Liver (tissue), 9 donors: ENCODE measurements around the gene DDX31. TPM values are rescaled to one million over a fixed set of nuclear protein-coding genes. Genes with fewer than 3 reads are reported as not detected.

Source experiments
- DNase-seq: peaks from one replicate; pipeline ENCODE4 v3.0.0-alpha.2; 2017; ENCODE audit warnings: low spot score
- H3K27ac ChIP-seq, 2 donors: one replicate each; pipeline ENCODE4 v1.7.0; 2013; ENCODE audit warnings: inconsistent platforms in 2 of 2, low read length in 2 of 2, control low read depth in 1 of 2, low read depth in 1 of 2, mild to moderate bottlenecking in 1 of 2
- H3K27me3 ChIP-seq, 4 donors: one replicate each; pipeline versions ENCODE4 v1.6.1 to v1.7.0; 2013; ENCODE audit warnings: low read length in 3 of 4, inconsistent platforms in 1 of 4, mild to moderate bottlenecking in 1 of 4, moderate library complexity in 1 of 4; ENCODE audit not compliant: control insufficient read depth in 4 of 4, insufficient read depth in 4 of 4
- H3K36me3 ChIP-seq, 4 donors: one replicate each; pipeline versions ENCODE4 v1.6.1 to v1.7.0; 2013; ENCODE audit warnings: low read length in 3 of 4, mild to moderate bottlenecking in 3 of 4, low read depth in 1 of 4, moderate library complexity in 1 of 4; ENCODE audit not compliant: control insufficient read depth in 4 of 4, insufficient read depth in 3 of 4
- H3K4me1 ChIP-seq, 4 donors: one replicate each; pipeline versions ENCODE4 v1.6.1 to v1.7.0; 2013; ENCODE audit warnings: low read length in 3 of 4, mild to moderate bottlenecking in 3 of 4, moderate library complexity in 1 of 4; ENCODE audit not compliant: control insufficient read depth in 4 of 4, insufficient read depth in 4 of 4
- H3K4me3 ChIP-seq, 3 donors: one replicate each; pipeline versions ENCODE4 v1.6.1 to v1.7.0; 2013; ENCODE audit warnings: low read length in 3 of 3, control low read depth in 1 of 3, low read depth in 1 of 3, mild to moderate bottlenecking in 1 of 3
- H3K9ac ChIP-seq, 2 donors: one replicate each; pipeline ENCODE4 v1.7.0; 2013; ENCODE audit warnings: low read length in 2 of 2, mild to moderate bottlenecking in 2 of 2, moderate library complexity in 2 of 2, control low read depth in 1 of 2, low read depth in 1 of 2
- H3K9me3 ChIP-seq, 4 donors: one replicate each; pipeline versions ENCODE4 v1.6.1 to v1.7.0; 2013; ENCODE audit warnings: low read length in 3 of 4; ENCODE audit not compliant: control insufficient read depth in 4 of 4
- ATF3 ChIP-seq: IDR thresholded peaks from 2 replicates; pipeline ENCODE4 v1.6.1; 2016; ENCODE audit warnings: antibody characterized with exemption
- CTCF ChIP-seq: fragments of 150-350 bp; IDR thresholded peaks from 2 replicates; pipeline ENCODE4 v1.5.1; 2017; ENCODE audit warnings: improper control_type of control experiment, low read depth, low read length; ENCODE audit not compliant: missing input control
- EGR1 ChIP-seq, 2 donors: IDR thresholded peaks; 2 replicates each; pipeline ENCODE4 v1.6.1; 2016 to 2018; ENCODE audit warnings: antibody characterized with exemption in 2 of 2, low read depth in 2 of 2
- FOXA1 ChIP-seq: IDR thresholded peaks from 2 replicates; pipeline ENCODE4 v1.6.1; 2016; ENCODE audit warnings: antibody characterized with exemption
- FOXA2 ChIP-seq: IDR thresholded peaks from 2 replicates; pipeline ENCODE4 v1.6.1; 2016; ENCODE audit warnings: antibody characterized with exemption
- GABPA ChIP-seq, 2 donors: IDR thresholded peaks in 1 of 2; conservative IDR thresholded peaks in 1 of 2; 2 replicates each; pipeline ENCODE4 v1.6.1; 2016; ENCODE audit warnings: antibody characterized with exemption in 2 of 2, mild to moderate bottlenecking in 1 of 2, moderate library complexity in 1 of 2
- HNF4G ChIP-seq: IDR thresholded peaks from 2 replicates; pipeline ENCODE4 v1.6.1; 2016; ENCODE audit warnings: antibody characterized with exemption
- JUND ChIP-seq, 2 donors: IDR thresholded peaks; 2 replicates each; pipeline ENCODE4 v1.6.1; 2016; ENCODE audit warnings: antibody characterized with exemption in 2 of 2
- MAX ChIP-seq: IDR thresholded peaks from 2 replicates; pipeline ENCODE4 v1.6.1; 2016; ENCODE audit warnings: antibody characterized with exemption
- NR2F2 ChIP-seq: IDR thresholded peaks from 2 replicates; pipeline ENCODE4 v1.6.1; 2016; ENCODE audit warnings: antibody characterized with exemption
- RAD21 ChIP-seq, 2 donors: IDR thresholded peaks; 2 replicates each; pipeline ENCODE4 v1.6.1; 2016; ENCODE audit warnings: antibody characterized with exemption in 2 of 2, mild to moderate bottlenecking in 2 of 2
- REST ChIP-seq: IDR thresholded peaks from 2 replicates; pipeline ENCODE4 v1.6.1; 2016; ENCODE audit warnings: antibody characterized with exemption, mild to moderate bottlenecking
- RXRA ChIP-seq, 2 donors: IDR thresholded peaks; 2 replicates each; pipeline ENCODE4 v1.6.1; 2017 to 2018; ENCODE audit warnings: antibody characterized with exemption in 2 of 2, mild to moderate bottlenecking in 1 of 2
- SP1 ChIP-seq: IDR thresholded peaks from 2 replicates; pipeline ENCODE4 v1.6.1; 2018; ENCODE audit warnings: antibody characterized with exemption, mild to moderate bottlenecking
- TAF1 ChIP-seq: conservative IDR thresholded peaks from 2 replicates; pipeline ENCODE4 v1.6.1; 2016; ENCODE audit warnings: antibody characterized with exemption, mild to moderate bottlenecking
- YY1 ChIP-seq: IDR thresholded peaks from 2 replicates; pipeline ENCODE4 v1.6.1; 2016; ENCODE audit warnings: antibody characterized with exemption, mild to moderate bottlenecking
- ZBTB33 ChIP-seq: IDR thresholded peaks from 2 replicates; pipeline ENCODE4 v1.6.1; 2016; ENCODE audit warnings: antibody characterized with exemption
- WGBS: extraction: QIAGEN DNeasy Blood & Tissue Kit; methylation state at CpG from one replicate; pipeline ENCODE4 v1.1.7; 2013; 5-methylcytosine and 5-hydroxymethylcytosine counted together
- polyA plus RNA-seq, 2 donors: library from polyadenylated mRNA; stranded (reverse) in 1 of 2; unstranded in 1 of 2; fragments of 200-250 nt in 1 of 2; fragments of >200 nt in 1 of 2; fragmentation: Nextera tagmentation in 1 of 2; extraction: Ambion mirVana in 1 of 2; gene quantifications; one replicate each; pipeline versions ENCODE4 v1.2.1 to v1.2.3, GENCODE V29; 2013 to 2015
- total RNA-seq, 2 donors: library from RNA; depleted of rRNA; stranded (reverse); fragments of >200 nt; gene quantifications; one replicate each; pipeline ENCODE4 v1.2.3, GENCODE V29; 2014
- donor health status: healthy.
- donor health status: healthy.
- donor health status: healthy.
- donor health status: healthy.
- donor health status: healthy.

Gene DDX31
- total and polyA plus RNA-seq, 4 donors = 2.5 to 9.6 (median 4.5) TPM

GRCh38 chr9:132634327-132634726 is 35.5 kb downstream of the DDX31 start:
- Histone ChIP-seq H3K9me3 (no peaks in the 10 kb centered on the region), H3K27ac (no peak overlapping the region), H3K4me1 (no peaks in the 10 kb centered on the region), H3K9ac (no peak overlapping the region), H3K27me3 (no peaks in the 10 kb centered on the region), H3K4me3 (no peak overlapping the region), H3K36me3 (peaks cover 9 to 55% (median 32%) of the 10 kb centered on the region in 4 donors)
- no peak for DNase-seq
- TF ChIP-seq FOXA1 = no peak
- no peak for TF ChIP-seq YY1
- TF ChIP-seq ZBTB33 = no peak
- TF ChIP-seq CTCF = no peak
- TF ChIP-seq RXRA (IDR thresholded peaks at IDR 0.05) = no peak
- TF ChIP-seq NR2F2 = no peak
- TF ChIP-seq REST = no peak
- no peak for TF ChIP-seq JUND (IDR thresholded peaks at IDR 0.05)
- no peak for TF ChIP-seq TAF1
- TF ChIP-seq GABPA (IDR thresholded peaks at IDR 0.05 in 1 of 2, conservative IDR thresholded peaks at IDR 0.05 in 1 of 2) = no peak
- no peak for TF ChIP-seq SP1
- no peak for TF ChIP-seq ATF3
- TF ChIP-seq MAX = no peak
- no peak for TF ChIP-seq FOXA2
- WGBS = 96% methylated on average over 3 of the region's 3 CpGs

GRCh38 chr9:132632413-132633129 is 37.2 kb downstream of the DDX31 start:
- no peak for TF ChIP-seq ZBTB33
- no peak for TF ChIP-seq EGR1 (IDR thresholded peaks at IDR 0.05; ENCODE audit: low read depth in 2 of 2)
- no peak for TF ChIP-seq RAD21 (IDR thresholded peaks at IDR 0.05)
- TF ChIP-seq GABPA (IDR thresholded peaks at IDR 0.05 in 1 of 2, conservative IDR thresholded peaks at IDR 0.05 in 1 of 2) = no peak
- no peak for TF ChIP-seq CTCF
- TF ChIP-seq RXRA (IDR thresholded peaks at IDR 0.05) = no peak
- no peak for TF ChIP-seq NR2F2
- TF ChIP-seq TAF1 = no peak
- TF ChIP-seq FOXA1 = no peak
- no peak for TF ChIP-seq HNF4G
- 94% methylated on average over 7 of the region's 7 CpGs for WGBS
- Histone ChIP-seq H3K4me1 (no peaks in the 10 kb centered on the region), H3K4me3 (no peak overlapping the region), H3K27ac (no peak overlapping the region), H3K9me3 (no peaks in the 10 kb centered on the region), H3K9ac (no peak overlapping the region), H3K27me3 (no peaks in the 10 kb centered on the region), H3K36me3 (peaks cover 7 to 52% (median 25%) of the 10 kb centered on the region in 4 donors)
- DNase-seq = no peak
